HEK293T (cell line): ENCODE results near the gene CSNK2A3.
"Not testable (repeated sequence)": the region's sequence is repeated elsewhere in the genome, so short reads cannot be mapped to it uniquely, and the experiment has no call there.

Source experiments
- FOXK2 ChIP-seq: fragments of 450-650 bp; IDR thresholded peaks from 2 replicates; pipeline ENCODE4 v1.6.1; 2016; ENCODE audit warnings: mild to moderate bottlenecking
- FOXM1 ChIP-seq: fragments of 450-650 bp; IDR thresholded peaks from 2 replicates; pipeline ENCODE4 v1.6.1; 2017; ENCODE audit warnings: mild to moderate bottlenecking, borderline replicate concordance
- PKNOX1 ChIP-seq: fragments of 450-650 bp; IDR thresholded peaks from 2 replicates; pipeline ENCODE4 v1.6.1; 2016

DNA sequence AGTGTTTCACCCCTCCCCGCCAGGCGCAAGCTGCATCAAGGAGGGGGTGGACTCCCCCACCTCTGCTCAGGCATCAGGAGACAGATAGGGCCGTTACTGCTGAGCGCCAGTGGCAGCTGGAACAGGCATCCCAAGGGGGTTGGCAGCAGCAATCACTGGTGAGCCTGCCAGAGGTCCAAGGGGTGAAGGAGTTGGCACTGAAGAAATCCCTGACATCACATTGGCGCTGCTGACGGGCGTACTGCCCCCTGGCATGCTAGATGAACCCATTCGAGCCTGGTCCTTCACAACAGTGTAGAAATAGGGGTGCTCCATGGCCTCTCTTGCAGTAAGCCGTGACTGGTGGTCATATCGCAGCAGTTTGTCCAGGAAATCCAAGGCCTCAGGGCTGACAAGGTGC lies 1.2 kb downstream of the CSNK2A3 start:
- TF ChIP-seq PKNOX1, FOXK2, FOXM1: not testable (repeated sequence)
